Measurements from ENCODE around the gene LPAR6.

LPAR6 gene

DNA sequence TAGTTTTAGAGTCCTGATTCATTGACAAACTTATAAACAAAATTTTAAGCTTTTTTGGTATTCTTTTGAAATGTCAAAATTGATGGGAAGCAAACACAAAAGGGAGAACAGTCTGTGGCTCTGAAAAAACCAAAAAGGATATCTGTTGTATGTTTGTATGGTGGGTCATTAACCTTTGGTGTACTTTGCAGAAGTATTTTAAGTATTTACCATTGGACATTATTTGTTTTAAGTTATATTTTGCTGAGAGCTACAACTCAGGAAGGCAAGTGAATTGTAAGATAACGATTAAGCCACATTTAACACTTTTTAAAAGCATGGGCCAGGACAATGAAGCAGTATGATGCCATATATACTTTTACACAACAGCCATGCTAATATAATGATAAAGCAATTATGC is 15.2 kb downstream of the LPAR6 start:
- Histone ChIP-seq H3F3A (ENCODE audit: control insufficient read depth, insufficient read depth) (no peaks in the 10 kb centered on the region), H3K4me1 (ENCODE audit: control insufficient read depth, low read length) (peaks cover 37% of the 10 kb centered on the region), H3K79me2 (ENCODE audit: control insufficient read depth, low read length) (peaks cover 6% of the 10 kb centered on the region; the same call in 1 of the 2 replicates), H3K4me3 (ENCODE audit: low read length) (no peak overlapping the region), H3K27ac (ENCODE audit: low read depth, low read length) (no peak overlapping the region), H4K20me1 (ENCODE audit: control insufficient read depth, insufficient read depth, low read depth, low read length) (no peaks in the 10 kb centered on the region; the same call in 1 of the 2 replicates), H3K36me3 (ENCODE audit: control insufficient read depth, low read length) (peaks cover 59% of the 10 kb centered on the region), H3K27me3 (ENCODE audit: control insufficient read depth, low read length) (no peaks in the 10 kb centered on the region), H3K9me2 (replicated peaks; ENCODE audit: control insufficient read depth, low read length) (no peaks in the 10 kb centered on the region), H3K4me2 (ENCODE audit: low read length) (no peak overlapping the region), H3K9me3 (ENCODE audit: control insufficient read depth, insufficient read depth, low read length) (no peaks in the 10 kb centered on the region; the same call in 1 of the 2 replicates)
- TF ChIP-seq, protein P1, sequence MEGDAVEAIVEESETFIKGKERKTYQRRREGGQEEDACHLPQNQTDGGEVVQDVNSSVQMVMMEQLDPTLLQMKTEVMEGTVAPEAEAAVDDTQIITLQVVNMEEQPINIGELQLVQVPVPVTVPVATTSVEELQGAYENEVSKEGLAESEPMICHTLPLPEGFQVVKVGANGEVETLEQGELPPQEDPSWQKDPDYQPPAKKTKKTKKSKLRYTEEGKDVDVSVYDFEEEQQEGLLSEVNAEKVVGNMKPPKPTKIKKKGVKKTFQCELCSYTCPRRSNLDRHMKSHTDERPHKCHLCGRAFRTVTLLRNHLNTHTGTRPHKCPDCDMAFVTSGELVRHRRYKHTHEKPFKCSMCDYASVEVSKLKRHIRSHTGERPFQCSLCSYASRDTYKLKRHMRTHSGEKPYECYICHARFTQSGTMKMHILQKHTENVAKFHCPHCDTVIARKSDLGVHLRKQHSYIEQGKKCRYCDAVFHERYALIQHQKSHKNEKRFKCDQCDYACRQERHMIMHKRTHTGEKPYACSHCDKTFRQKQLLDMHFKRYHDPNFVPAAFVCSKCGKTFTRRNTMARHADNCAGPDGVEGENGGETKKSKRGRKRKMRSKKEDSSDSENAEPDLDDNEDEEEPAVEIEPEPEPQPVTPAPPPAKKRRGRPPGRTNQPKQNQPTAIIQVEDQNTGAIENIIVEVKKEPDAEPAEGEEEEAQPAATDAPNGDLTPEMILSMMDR (IDR thresholded peaks at IDR 0.05; ENCODE audit: low read depth, low read length, poor library complexity, severe bottlenecking): no peak
- TF ChIP-seq EZH2phosphoT487 (IDR thresholded peaks at IDR 0.05; ENCODE audit: borderline replicate concordance, low read length): no peak

DNA sequence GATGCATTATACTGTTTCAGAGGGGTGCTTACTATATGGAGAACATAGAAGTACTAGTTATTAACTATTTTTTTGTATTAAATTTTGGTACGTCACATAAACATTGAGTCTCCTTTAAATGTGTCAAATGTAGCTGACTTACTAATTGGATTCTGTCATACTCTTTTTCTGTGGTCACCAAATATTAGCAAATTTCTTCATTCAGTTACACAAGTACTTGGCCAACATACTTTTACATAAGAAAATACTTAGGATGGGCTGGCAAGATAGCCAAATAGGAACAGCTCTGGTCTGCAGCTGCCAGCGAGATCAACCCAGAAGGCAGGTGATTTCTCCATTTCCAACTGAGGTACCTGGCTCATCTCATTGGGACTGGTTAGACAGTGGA is 19.2 kb downstream of the LPAR6 start:
- H3K36me3 ChIP-seq (ENCODE audit: control insufficient read depth, low read length): peaks cover 52% of the 10 kb centered on the region

DNA sequence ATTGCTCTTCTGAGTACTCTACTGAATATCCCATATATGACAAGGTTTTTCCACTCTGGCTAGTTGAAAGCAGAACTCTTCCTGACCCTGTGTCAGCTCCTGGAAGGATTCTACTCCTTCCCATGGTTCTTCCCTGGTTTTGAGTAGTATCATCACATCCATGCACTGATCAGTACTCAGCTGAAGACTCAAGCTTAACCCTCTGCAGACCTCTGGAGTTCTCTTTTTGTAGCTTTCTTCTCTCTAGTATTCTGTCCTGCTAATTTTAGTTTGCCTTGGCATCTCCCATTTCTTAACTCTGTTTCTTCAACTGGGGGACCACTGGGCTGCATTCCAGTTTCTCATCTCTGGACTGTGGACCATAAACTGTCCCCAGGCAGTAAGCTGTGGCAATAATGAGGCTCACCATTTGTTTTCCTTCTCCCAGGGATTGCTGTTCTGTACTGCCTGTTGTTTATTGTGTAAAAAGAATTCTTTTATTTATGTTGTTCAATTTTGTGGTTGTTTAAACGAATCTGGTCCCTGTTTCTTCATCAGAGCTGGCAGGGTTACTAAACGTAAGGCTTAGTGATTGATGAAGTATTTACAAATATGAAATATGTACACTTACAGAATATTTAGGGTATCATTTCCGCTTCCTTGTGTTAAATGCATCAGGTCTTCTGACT is 19.7 kb downstream of the LPAR6 start:
- no peaks in the 10 kb centered on the region for H3K27me3 ChIP-seq (ENCODE audit: control insufficient read depth, low read length)
- no peak overlapping the region for H3K4me3 ChIP-seq (ENCODE audit: low read length)
- no peaks in the 10 kb centered on the region; the same call in 1 of the 2 replicates for H3K9me3 ChIP-seq (ENCODE audit: control insufficient read depth, insufficient read depth, low read length)
- no peaks in the 10 kb centered on the region for H3F3A ChIP-seq (ENCODE audit: control insufficient read depth, insufficient read depth)
- no peaks in the 10 kb centered on the region for H3K79me2 ChIP-seq (ENCODE audit: control insufficient read depth, low read length)
- H3K36me3 ChIP-seq (ENCODE audit: control insufficient read depth, low read length): peaks cover 53% of the 10 kb centered on the region
- H3K27ac ChIP-seq (ENCODE audit: low read depth, low read length): no peak overlapping the region
- no peaks in the 10 kb centered on the region for H4K20me1 ChIP-seq (ENCODE audit: control insufficient read depth, insufficient read depth, low read depth, low read length)
- H3K4me1 ChIP-seq (ENCODE audit: control insufficient read depth, low read length): peaks cover 4% of the 10 kb centered on the region
- no peak overlapping the region for H3K4me2 ChIP-seq (ENCODE audit: low read length)
- TF ChIP-seq, protein P1 (IDR thresholded peaks at IDR 0.05; ENCODE audit: low read depth, low read length, poor library complexity, severe bottlenecking): no peak
- TF ChIP-seq EZH2phosphoT487 (IDR thresholded peaks at IDR 0.05; ENCODE audit: borderline replicate concordance, low read length): no peak
- H3K9me2 ChIP-seq (replicated peaks; ENCODE audit: control insufficient read depth, low read length): no peaks in the 10 kb centered on the region

More for the DNA sequence above, 19.2 kb downstream of the LPAR6 start:
- Histone ChIP-seq H3F3A (ENCODE audit: control insufficient read depth, insufficient read depth) (no peaks in the 10 kb centered on the region), H3K4me2 (ENCODE audit: low read length) (no peak overlapping the region), H4K20me1 (ENCODE audit: control insufficient read depth, insufficient read depth, low read depth, low read length) (no peaks in the 10 kb centered on the region; the same call in 1 of the 2 replicates), H3K4me1 (ENCODE audit: control insufficient read depth, low read length) (peaks cover 7% of the 10 kb centered on the region), H3K79me2 (ENCODE audit: control insufficient read depth, low read length) (no peaks in the 10 kb centered on the region), H3K9me3 (ENCODE audit: control insufficient read depth, insufficient read depth, low read length) (no peaks in the 10 kb centered on the region; the same call in 1 of the 2 replicates), H3K4me3 (ENCODE audit: low read length) (no peak overlapping the region), H3K27me3 (ENCODE audit: control insufficient read depth, low read length) (no peaks in the 10 kb centered on the region), H3K9me2 (replicated peaks; ENCODE audit: control insufficient read depth, low read length) (no peaks in the 10 kb centered on the region), H3K27ac (ENCODE audit: low read depth, low read length) (no peak overlapping the region)
- no peak for TF ChIP-seq EZH2phosphoT487 (IDR thresholded peaks at IDR 0.05; ENCODE audit: borderline replicate concordance, low read length)
- TF ChIP-seq, protein P1 (IDR thresholded peaks at IDR 0.05; ENCODE audit: low read depth, low read length, poor library complexity, severe bottlenecking): no peak
